ENCODE data around the gene PDRG1.
A peak's percentile ranks its signal among the peaks of the same experiment; 100 is the strongest.
"Not testable (repeated sequence)": the region's sequence is repeated elsewhere in the genome, so short reads cannot be mapped to it uniquely, and the experiment has no call there.

Gene PDRG1

DNA sequence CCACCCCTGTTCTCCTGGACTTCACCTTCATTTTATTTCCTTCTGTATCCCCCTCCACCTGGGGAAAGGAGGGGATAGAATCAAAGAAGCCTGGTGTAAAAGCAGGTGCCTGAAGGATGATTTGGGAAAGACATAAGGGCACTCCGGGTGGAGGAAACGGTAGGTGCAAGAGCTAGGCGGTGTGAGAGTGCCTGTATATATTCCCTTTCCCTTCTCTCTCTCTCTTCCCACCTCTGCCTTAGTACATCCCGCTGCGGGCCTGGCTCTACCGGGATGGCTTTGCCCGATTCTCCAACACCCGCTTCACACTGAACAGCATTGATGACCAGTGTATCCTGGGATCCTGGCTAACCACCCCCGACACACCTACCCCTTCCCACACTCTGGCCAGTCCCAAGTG, 26.2 kb downstream of the PDRG1 start:
- DNase-seq = no peak

- DNase-seq = no peak
Measured at GRCh38 chr20:31924561-31924960, 27.3 kb downstream of the PDRG1 start.

DNA sequence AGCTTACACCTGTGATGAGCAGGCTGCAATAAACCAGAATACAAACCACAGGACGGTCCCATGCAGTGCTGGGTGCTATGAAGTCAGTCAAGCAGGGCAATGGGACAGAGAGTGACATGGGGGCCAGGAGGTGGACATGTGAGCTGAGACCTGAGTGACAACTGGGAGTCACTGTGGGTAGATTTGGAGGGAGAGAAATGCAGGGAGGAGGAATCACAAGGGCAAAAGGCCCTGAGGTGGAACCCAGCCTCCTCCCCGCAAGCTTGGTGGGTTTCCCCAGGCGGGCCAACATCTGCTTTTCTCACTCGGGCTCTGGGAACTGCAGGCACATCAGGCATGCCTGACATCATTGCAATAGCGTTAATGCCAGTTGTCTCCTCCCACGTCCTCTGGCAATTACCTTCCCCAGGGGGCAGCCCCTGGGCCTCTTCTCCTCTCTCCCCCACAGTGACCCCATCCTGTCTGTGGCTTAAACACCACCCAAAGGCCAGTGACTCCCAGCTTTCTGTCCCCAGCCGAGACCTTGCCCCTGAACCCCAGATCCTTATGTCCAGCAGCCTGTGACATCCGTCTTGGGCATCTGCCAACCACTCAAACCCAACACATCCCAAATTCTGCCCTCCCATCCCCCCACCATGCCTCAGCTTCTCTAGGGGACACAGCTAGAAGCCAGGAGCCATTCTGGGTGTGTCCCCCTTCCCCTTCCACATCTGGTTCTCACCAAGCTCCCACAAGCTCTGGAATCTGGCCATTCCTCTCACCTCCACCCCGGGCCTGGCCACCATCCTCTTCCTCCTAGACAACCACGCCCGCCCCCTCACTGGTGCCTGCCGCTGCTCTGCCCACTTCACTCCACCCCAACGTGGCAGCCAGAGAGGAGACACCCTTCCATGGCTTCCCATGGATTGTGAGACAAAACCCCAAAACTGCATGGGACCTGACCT, 28.2 kb downstream of the PDRG1 start:
- DNase-seq = no peak

DNA sequence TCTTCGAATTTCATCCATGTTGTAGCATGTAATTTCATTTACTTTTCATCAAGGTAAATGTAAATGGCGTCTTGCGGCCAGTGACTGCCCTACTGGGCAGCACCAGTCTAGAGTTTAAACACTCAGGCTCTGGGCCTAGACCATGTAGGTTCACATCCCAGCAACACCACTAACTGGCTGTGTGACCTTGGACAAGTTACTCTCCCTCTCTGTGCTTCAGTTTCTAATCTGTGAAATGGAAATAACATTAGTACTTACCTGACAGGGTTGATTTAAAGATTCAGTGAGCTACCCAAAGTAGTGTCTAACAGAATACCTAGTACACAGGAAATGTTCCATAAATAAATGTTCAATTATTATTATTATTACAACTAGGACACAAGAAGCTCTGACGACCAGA, 29.3 kb downstream of the PDRG1 start:
- DNase-seq = no peak

GRCh38 chr20:31922181-31922580, 29.7 kb downstream of the PDRG1 start:
- no peak for DNase-seq

- DNase-seq = not testable (repeated sequence)
Measured at GRCh38 chr20:31921480-31921879, 30.4 kb downstream of the PDRG1 start.

DNA sequence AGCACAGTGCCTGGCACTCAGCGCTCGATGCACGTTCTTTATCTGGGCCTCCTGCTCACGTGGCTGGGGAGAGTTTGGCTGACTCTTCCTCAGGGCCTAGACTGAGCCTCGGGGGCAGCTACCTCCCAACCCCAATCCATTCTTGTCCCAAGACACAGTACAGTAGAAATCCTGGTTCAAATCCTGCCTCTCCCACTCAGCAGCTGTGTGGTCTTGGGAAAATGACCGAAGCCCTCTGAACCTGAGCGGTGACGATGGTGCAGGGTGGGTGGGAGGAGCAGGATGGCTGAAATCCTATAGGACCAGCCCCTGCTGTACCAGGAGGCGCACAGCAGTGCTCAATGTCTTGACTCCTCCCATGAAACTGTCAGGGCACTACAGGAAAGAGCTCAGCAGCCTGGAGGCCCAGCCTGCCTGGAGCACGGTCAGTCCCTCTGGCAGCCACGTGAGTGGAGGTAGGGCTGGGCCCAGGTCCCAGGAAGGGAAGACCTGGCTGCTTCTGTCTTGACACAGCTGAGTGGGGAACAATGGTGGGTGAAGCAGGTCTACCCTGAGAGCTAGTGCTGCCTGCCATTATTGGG, 31.5 kb downstream of the PDRG1 start:
- DNase-seq = no peak

GRCh38 chr20:31919410-31920155, 32.3 kb downstream of the PDRG1 start:
- DNase-seq = no peak

DNA sequence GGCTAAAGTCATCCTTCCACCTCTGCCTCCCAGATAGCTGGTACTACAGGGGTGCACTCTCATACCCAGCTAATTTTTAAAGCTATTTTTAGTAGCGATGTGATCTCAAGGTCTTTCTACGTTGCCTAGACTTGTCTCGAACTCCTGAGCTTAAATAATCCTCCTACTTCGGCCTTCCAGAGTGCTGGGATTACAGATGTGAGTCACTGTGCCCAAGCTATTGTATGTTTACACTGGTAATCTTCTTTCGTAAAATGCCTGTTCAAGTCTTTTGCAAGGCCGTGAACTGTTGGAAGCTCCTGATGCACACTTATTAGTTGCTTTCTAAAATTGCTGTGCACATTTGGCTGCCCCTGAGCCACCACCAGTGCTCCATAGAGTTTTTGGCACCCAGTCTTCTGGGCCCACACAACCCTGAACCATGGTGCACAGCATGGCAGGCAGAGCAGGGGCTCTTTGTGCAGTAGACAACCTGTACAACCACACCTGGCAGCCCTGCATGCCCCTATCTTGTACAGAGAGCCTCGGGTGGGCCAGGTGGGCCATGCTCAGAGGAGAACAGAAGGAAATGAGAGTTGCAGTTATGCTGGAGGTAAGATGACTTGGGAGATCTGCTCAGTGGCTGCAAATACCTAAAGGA, 33.3 kb downstream of the PDRG1 start:
- DNase-seq = no peak

DNA sequence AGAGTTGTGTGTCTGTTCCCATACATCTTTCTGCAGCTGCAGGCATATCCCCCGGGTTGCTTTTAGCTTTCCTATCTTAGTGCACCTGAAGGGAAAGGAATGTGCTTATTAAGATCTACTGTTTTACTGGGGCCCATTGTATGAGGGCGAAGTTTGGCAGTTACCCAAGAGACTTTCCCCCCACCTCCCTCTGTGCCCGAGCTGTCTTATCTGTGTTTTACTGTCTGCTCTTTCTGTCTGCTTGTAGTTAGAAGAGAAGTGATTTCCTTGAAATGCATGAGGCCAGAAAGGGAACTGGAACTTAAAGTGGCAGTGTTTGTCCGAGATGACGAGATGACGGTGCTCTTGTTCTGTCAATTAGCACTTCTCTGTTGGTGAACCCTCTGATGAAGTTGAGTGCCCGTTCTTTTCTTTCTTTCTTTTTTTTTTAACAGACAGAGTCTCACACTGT, 33.9 kb downstream of the PDRG1 start:
- not testable (repeated sequence) for DNase-seq

DNA sequence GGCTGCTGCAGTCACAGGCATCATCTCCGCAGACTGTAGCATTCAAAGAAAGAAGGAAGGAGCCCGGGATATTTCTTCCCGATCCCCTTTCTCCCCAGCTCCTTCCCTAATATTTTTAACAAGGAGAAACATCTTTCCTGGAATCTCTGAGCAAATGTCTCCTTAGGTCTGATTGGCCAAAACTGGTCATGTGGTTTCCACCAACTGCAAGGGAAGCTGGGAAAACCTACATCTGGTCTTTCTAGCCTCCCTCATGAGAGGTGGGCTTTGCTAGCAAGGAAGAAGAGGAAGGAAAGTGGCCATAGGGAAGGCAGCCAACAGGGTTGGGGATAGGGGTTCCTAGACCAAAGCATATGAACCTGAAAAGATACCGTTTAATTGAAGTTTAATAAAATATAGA, 35.1 kb downstream of the PDRG1 start:
- no peak for DNase-seq

GRCh38 chr20:31915491-31916280, 36.2 kb downstream of the PDRG1 start:
- DNase-seq = peak; percentile 71

- no peak for DNase-seq
Measured at GRCh38 chr20:31914170-31914569, 37.7 kb downstream of the PDRG1 start.

DNA sequence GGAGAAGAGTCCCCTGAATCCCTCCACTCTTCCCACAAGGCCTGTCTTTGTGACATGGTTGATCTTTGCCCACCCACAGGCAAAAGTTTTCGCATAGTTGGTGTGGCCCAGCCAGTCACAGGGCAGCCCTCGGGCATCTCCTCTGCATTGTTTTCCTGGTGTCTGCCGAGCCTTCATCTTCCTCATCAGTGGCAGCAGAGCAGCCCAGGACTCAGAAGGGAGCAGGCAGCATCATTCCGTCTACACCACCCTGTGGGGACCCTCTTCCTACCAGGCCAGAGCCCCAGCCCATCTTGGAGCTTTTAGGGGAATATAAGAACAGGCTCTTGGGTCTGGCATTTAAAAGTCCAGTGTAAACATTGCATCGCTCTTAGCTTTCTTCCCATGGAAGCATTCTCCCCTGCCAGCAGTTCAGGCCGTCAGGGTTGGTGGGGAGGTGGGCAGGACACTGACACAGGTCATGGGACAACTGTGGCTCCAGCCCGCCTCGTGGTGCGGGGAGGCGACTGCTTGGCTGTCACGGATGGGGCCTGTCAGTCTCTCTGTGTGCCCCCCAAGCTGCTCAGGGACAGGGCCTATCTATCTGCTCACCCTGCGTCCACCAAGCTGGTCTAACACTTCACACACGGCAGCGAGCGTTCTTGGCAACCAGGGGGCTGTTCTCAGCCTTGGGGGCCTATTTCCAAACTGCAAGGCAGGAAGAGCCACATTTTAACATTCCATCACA, 38.3 kb downstream of the PDRG1 start:
- no peak for DNase-seq

DNA sequence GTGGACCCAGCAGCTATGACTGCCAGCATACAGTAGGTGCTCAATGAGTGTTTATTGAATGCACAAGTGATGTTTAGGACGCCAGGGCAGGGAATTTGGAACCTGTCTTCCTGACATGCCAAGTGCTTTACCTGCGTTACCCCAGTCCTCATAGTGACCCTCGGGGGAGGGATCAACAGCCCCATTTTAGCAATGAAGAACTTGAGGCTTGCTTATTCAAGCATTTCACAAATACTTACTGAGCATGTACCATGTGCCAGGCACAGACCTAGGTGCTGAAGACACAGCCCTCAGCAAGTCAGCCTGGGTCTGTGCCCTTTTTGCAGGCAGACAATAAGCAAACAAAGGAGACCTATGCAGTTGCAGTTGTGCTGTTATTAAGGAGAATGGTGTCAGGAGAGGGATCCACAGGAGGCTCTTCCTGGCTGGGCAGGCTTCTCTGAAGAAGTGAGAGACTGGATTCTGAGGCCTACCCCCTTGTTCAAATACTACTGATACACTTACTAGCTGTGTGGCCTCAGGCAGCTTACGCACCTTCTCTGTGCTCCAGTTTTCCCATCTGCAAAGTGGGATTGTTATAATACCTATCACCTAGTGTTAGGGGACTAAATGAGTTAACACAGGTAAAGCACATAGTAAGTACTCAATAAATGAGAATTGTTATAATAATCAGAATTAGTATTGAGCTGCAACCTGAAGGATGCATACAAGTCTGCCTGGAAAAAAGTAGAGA, 41.6 kb downstream of the PDRG1 start:
- no peak for DNase-seq

DNA sequence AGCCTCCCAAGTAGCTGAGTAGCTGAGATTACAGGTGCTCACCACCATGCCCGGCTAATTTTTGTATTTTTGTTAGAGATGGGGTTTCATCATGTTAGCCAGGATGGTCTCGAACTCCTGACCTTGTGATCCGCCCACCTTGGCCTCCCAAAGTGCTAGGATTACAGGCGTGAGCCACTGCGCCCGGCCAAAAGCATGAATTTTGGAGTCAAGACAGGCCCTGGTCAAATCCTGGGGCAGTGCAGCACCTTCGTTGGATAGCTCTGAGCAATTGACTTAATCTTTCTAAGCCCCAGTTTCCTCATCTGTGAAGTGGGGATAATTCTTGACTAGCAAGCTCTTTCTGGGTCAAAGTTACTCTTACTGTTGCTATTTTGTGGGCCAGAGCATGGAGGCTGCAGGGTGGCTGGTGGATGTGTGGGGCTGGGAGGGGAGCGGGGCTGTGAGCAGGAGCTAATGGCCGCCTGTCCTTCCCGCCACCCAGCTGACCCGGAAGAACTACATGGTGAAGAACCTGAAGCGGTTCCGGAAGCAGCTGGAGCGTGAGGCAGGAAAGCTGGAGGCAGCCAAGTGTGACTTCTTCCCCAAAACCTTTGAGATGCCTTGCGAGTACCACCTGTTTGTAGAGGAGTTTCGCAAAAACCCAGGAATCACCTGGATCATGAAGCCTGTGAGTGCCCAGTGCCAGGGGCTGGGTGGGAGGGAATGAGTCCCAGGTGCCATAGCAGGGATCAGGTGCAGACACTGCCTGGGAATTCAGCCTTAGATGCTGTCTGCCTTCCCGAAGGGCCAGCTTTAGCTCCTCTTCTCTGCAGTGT, 42.4 kb downstream of the PDRG1 start:
- DNase-seq = no peak

DNA sequence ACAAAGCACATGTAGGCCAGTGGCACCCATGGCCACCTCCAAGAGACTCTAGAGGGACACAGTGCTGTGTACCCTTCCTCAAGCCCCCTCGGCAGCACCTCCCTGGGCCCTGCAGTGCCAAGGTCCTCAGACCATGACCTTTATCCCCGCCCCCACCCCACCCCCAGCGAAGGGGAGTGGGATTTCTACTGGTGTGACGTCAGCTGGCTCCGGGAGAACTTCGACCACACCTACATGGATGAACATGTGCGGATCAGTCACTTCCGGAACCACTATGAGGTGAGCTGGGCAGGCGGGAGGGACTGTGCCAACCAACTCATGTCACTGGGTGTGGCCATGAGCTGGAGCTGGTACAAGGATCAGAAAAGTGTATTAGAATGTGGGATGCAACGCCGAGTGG, 43.4 kb downstream of the PDRG1 start:
- DNase-seq = no peak

DNA sequence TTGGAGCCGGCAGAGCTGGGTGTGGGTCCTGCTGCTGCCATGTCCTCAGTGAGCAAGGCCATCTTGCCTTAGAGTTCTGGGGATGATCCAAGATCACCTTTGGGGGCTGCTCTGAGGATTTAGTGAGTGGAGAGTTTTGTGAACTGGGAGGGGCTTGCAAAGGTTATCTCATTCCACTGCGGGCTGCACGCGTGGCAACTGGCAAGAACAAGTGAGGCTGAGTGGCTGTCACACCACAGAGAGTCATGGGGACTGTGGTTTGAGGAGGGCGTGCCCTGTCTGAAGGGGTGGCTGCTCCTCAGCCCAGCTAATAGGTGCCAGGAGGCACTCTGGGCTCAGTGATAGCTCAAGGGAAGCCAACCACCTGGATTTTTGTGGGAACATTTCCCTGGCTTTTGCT, 43.8 kb downstream of the PDRG1 start:
- DNase-seq = no peak

DNA sequence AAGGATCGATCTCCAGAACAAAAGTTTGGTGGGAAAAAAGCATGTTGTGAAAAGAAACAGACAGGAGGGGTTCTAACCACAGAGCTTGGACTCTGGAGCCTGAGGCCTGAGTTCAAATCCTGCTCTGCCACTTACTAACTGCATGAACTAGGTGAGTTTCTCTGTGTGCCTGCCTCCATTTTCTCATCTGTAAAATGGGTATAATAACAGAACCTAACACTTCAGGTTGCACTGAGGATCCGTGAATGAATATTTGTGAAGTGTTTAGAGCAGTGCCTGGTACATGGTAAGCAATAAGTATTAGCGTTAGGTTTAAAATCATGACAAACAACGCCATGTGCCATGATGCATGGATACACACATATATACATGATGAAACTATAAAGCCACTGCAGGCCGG, 44.8 kb downstream of the PDRG1 start:
- DNase-seq = no peak

DNA sequence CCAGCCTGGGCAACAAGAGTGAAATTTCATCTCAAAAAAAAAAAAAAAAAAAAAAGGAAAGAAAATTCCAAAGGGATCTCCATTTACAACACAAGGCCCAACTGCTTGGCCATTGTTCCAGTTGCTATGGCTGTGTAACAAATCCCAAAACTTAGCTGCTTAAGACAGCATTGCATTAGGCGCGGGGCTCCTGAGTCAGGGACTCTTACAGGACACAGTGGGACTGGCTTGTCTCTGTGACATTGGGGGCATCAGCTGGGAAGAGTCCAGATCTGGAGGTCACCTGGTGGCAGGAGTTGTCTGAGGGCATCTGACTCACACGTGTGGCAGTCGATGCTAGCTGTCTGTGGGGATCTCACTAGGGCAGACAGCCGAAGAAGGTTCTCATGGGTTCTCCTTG, 45.8 kb downstream of the PDRG1 start:
- no peak for DNase-seq
